Memory B cell (primary cell): ENCODE measurements around the gene PKN3.
"Not testable (repeated sequence)": the region's sequence is repeated elsewhere in the genome, so short reads cannot be mapped to it uniquely, and the experiment has no call there.

Source experiments
- ATAC-seq: fragments of 150-1000 bp; cut with Tn5 transposase; 2 replicates; pipeline ENCODE4 v1.10.0; 2021; ENCODE audit warnings: low read depth, mild to moderate bottlenecking, moderate library complexity
- DNase-seq, 2 donors: peaks; one replicate each; pipeline ENCODE4 v3.0.0; 2022; ENCODE audit warnings: low spot score in 2 of 2
- H3K27ac Mint-ChIP-seq: one replicate; pipeline ENCODE4 v1.8.0; 2022; ENCODE audit warnings: mild to moderate bottlenecking, moderate library complexity, mixed read lengths
- H3K27me3 Mint-ChIP-seq: one replicate; pipeline ENCODE4 v1.8.0; 2022; ENCODE audit warnings: mixed read lengths
- H3K36me3 Mint-ChIP-seq: one replicate; pipeline ENCODE4 v1.8.0; 2022; ENCODE audit warnings: mild to moderate bottlenecking, mixed read lengths
- H3K4me1 Mint-ChIP-seq: one replicate; pipeline ENCODE4 v1.8.0; 2022; ENCODE audit warnings: mixed read lengths
- H3K4me3 Mint-ChIP-seq: one replicate; pipeline ENCODE4 v1.8.0; 2022; ENCODE audit warnings: mild to moderate bottlenecking, moderate library complexity, mixed read lengths
- H3K9me3 Mint-ChIP-seq: one replicate; pipeline ENCODE4 v1.8.0; 2022; ENCODE audit warnings: mixed read lengths

PKN3 gene

DNA sequence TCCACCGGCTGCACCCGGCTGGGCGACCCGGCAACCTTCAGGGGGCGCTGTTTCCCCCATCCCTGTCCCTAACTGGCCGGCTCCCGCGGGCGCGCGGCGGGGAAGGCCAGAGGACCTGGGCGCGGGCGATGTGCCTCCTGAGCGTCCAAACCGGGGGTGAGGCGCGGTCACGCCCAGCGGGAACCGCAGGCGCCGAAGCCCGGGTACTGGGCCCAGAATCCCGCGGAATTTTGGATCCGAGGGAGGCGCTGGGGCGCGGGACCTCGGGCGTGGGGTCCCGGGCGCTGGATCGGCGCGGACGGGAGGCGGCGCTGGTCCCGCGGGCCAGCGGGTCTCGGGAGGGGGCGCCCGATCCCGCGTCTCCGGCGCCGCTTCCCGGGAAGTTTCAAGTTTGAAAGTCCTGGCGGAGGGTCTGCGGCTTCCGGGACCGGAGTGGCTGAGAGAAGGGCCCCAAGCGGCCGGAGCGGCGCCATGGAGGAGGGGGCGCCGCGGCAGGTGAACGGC, at the start of gene PKN3:
PKN3 (plus strand) TSS at position 59 of the 504 bp plus-strand sequence; CDS start at position 472, 413 bp downstream.
- H3K36me3 Mint-ChIP-seq: no peaks in the 10 kb centered on the region
- no peaks in the 10 kb centered on the region for H3K9me3 Mint-ChIP-seq
- H3K4me3 Mint-ChIP-seq: peak within 1 kb of the TSS; percentile 86
- H3K27me3 Mint-ChIP-seq: no peaks in the 10 kb centered on the region
- peak; percentile 89 to 94 for DNase-seq
- peak within 1 kb of the TSS; percentile 78 for H3K27ac Mint-ChIP-seq
- peak; percentile 91 for ATAC-seq
- H3K4me1 Mint-ChIP-seq: peaks cover 12% of the 10 kb centered on the region

- no peaks in the 10 kb centered on the region for H3K9me3 Mint-ChIP-seq
- peaks cover 8% of the 10 kb centered on the region for H3K4me1 Mint-ChIP-seq
- H3K36me3 Mint-ChIP-seq: no peaks in the 10 kb centered on the region
- no peak overlapping the region for H3K27ac Mint-ChIP-seq
- DNase-seq (no peak), ATAC-seq (no peak)
- no peaks in the 10 kb centered on the region for H3K27me3 Mint-ChIP-seq
- no peak overlapping the region for H3K4me3 Mint-ChIP-seq
Measured at GRCh38 chr9:128653908-128654307, 48.4 kb upstream of the PKN3 start.

GRCh38 chr9:128654481-128654880, 47.8 kb upstream of the PKN3 start:
- Mint-ChIP-seq H3K27ac (no peak overlapping the region), H3K9me3 (no peaks in the 10 kb centered on the region), H3K27me3 (no peaks in the 10 kb centered on the region), H3K4me1 (peaks cover 8% of the 10 kb centered on the region), H3K36me3 (no peaks in the 10 kb centered on the region), H3K4me3 (no peak overlapping the region)
- no peak for DNase-seq
- ATAC-seq: no peak

GRCh38 chr9:128656416-128657343, 45.6 kb upstream of the PKN3 start, which contains the start of gene DYNC2I2:
DYNC2I2 (minus strand) TSS chr9:128656847; CDS start chr9:128656726, 121 bp downstream.
- Mint-ChIP-seq H3K4me1 (peaks cover 8% of the 10 kb centered on the region), H3K27ac (peak within 1 kb of the TSS; percentile 95), H3K9me3 (no peaks in the 10 kb centered on the region), H3K4me3 (peak within 1 kb of the TSS; percentile 95), H3K27me3 (no peaks in the 10 kb centered on the region), H3K36me3 (no peaks in the 10 kb centered on the region)
- DNase-seq (peak; percentile 65 to 73), ATAC-seq (peak; percentile 68)

DNA sequence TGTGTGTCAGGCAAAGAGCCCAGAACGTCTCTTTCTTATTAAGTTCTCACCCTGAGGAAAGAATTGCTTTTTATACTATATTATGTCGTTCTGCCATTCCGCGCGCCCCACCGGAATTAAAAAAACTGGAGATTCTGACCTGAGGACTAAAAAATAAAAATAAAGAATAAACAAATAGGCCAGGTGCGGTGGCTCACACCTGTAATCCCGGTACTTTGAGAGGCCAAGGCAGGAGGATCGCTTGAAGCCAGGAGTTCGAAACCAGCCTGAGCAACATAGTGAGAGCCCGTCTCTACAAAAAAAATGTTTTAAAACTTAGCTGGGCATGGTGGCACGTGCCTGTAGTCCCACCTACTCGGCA, 45.0 kb upstream of the PKN3 start:
- ATAC-seq (no peak), DNase-seq (no peak)
- Mint-ChIP-seq H3K36me3 (no peaks in the 10 kb centered on the region), H3K4me3 (peak overlapping the region; percentile 95), H3K27me3 (no peaks in the 10 kb centered on the region), H3K9me3 (no peaks in the 10 kb centered on the region), H3K4me1 (peaks cover 8% of the 10 kb centered on the region), H3K27ac (peak overlapping the region; percentile 95)

DNA sequence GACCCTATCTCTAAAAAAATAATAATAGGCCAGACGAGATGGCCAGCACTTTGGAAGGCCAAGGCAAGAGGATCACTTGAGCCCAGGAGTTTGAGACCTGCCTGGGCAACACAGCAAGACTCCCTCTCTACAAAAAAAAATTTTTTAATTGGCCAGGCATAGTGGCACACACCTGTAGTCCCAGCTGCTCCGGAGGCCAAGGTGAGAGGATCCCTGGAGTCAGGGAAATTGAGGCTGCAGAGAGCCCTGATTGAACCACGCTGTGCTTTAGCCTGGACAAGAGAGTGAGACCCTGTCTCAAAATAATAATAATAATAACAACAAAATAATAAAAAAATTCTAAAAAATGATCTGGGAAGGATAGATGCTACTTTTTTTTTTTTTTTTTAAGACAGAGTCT, 44.5 kb upstream of the PKN3 start:
- Mint-ChIP-seq H3K4me1 (peaks cover 8% of the 10 kb centered on the region), H3K36me3 (no peaks in the 10 kb centered on the region), H3K4me3 (no peak overlapping the region), H3K27ac (no peak overlapping the region), H3K27me3 (no peaks in the 10 kb centered on the region), H3K9me3 (no peaks in the 10 kb centered on the region)
- DNase-seq (no peak), ATAC-seq (no peak)

GRCh38 chr9:128666481-128666941, 35.8 kb upstream of the PKN3 start:
- ATAC-seq, H3K36me3 Mint-ChIP-seq, H3K4me3 Mint-ChIP-seq, H3K9me3 Mint-ChIP-seq, H3K27me3 Mint-ChIP-seq, H3K27ac Mint-ChIP-seq, H3K4me1 Mint-ChIP-seq, DNase-seq: not testable (repeated sequence)

GRCh38 chr9:128669786-128670185, 32.5 kb upstream of the PKN3 start:
- Mint-ChIP-seq H3K27me3 (no peaks in the 10 kb centered on the region), H3K27ac (peak overlapping the region; percentile 45), H3K9me3 (no peaks in the 10 kb centered on the region), H3K36me3 (no peaks in the 10 kb centered on the region), H3K4me1 (no peaks in the 10 kb centered on the region), H3K4me3 (no peak overlapping the region)
- DNase-seq: no peak
- ATAC-seq: no peak

- H3K27ac Mint-ChIP-seq: no peak overlapping the region
Measured at GRCh38 chr9:128675382-128675781, 26.9 kb upstream of the PKN3 start.

DNA sequence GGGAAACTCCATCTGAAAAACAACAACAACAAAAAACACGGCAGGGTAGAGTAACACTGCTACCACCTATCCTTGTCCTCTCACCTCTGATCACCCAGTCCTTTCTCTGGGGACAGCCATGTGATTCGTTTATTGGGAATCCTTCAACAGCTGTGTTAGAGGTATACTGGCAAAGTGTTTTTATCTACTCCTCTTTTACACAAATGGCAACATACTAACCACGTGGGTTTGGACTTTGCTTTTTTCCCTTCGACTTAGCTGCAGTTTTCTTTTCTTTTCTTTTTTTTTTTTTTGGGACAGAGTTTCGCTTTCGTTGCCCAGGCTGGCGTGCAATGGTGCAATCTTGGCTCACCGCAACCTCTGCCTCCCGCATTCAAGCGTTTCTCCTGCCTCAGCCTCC, 24.5 kb upstream of the PKN3 start:
- H3K36me3 Mint-ChIP-seq: peaks cover 7% of the 10 kb centered on the region
- H3K9me3 Mint-ChIP-seq: no peaks in the 10 kb centered on the region
- H3K4me3 Mint-ChIP-seq: no peak overlapping the region
- no peaks in the 10 kb centered on the region for H3K27me3 Mint-ChIP-seq
- ATAC-seq (no peak), DNase-seq (no peak)
- peaks cover 7% of the 10 kb centered on the region for H3K4me1 Mint-ChIP-seq
- no peak overlapping the region for H3K27ac Mint-ChIP-seq

More at GRCh38 chr9:128675382-128675781, 26.9 kb upstream of the PKN3 start:
- Mint-ChIP-seq H3K4me3 (no peak overlapping the region), H3K27me3 (no peaks in the 10 kb centered on the region), H3K36me3 (peaks cover 4% of the 10 kb centered on the region), H3K4me1 (peaks cover 3% of the 10 kb centered on the region), H3K9me3 (no peaks in the 10 kb centered on the region)
- no peak for DNase-seq
- ATAC-seq: no peak

- Mint-ChIP-seq H3K36me3 (peaks cover 5% of the 10 kb centered on the region), H3K27ac (peak overlapping the region; percentile 97), H3K4me1 (peaks cover 40% of the 10 kb centered on the region), H3K9me3 (no peaks in the 10 kb centered on the region), H3K4me3 (peak overlapping the region; percentile 96), H3K27me3 (no peaks in the 10 kb centered on the region)
- DNase-seq (peak; percentile 58 to 63), ATAC-seq (peak; percentile 66)
Measured at GRCh38 chr9:128683340-128684064, 18.8 kb upstream of the PKN3 start.

DNA sequence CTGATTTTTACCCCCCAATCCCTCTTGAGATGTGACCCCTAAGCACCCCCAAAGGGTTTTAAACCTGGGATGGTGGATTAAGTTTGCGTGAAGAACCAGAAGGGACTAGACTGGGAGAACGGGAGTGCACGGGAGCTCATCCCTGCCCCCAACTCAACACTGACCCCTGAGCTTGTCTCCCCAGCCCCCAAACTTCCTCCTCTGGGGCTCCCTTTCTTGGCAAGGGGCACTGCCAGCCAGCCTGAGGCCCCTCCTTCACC, 18.3 kb upstream of the PKN3 start:
- Mint-ChIP-seq H3K4me1 (peaks cover 40% of the 10 kb centered on the region), H3K36me3 (peaks cover 5% of the 10 kb centered on the region), H3K4me3 (peak overlapping the region; percentile 96), H3K27me3 (no peaks in the 10 kb centered on the region), H3K27ac (peak overlapping the region; percentile 97), H3K9me3 (no peaks in the 10 kb centered on the region)
- DNase-seq: no peak
- ATAC-seq: no peak

- Mint-ChIP-seq H3K27me3 (no peaks in the 10 kb centered on the region), H3K4me3 (peak overlapping the region; percentile 96), H3K27ac (peak overlapping the region; percentile 97), H3K4me1 (peaks cover 40% of the 10 kb centered on the region), H3K36me3 (peaks cover 5% of the 10 kb centered on the region), H3K9me3 (no peaks in the 10 kb centered on the region)
- DNase-seq (peak; percentile 60 to 63), ATAC-seq (peak; percentile 51)
Measured at GRCh38 chr9:128684325-128685199, 17.7 kb upstream of the PKN3 start.
